ENCODE measurements around the gene MPHOSPH8.
"Not testable (repeated sequence)": the region's sequence is repeated elsewhere in the genome, so short reads cannot be mapped to it uniquely, and the experiment has no call there.

MPHOSPH8 gene

DNA sequence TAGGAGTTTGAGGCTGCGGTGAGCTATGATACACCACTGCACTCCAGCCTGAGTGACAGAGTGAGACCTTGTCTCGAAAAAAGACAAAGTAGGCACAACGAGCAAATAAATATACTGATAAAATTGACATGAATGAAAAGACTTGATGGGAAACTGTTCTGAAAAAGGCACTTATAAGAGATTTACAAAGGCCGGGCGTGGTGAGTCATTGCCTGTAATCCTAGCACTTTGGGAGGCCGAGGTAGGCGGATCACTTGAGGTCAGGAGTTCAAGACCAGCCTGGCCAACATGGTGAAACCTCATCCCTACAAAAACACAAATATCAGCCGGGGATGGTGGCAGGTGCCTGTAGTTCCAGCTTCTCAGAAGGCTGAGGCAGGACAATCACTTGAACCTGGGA is 58.0 kb downstream of the MPHOSPH8 start:
- not testable (repeated sequence) for DNase-seq

DNA sequence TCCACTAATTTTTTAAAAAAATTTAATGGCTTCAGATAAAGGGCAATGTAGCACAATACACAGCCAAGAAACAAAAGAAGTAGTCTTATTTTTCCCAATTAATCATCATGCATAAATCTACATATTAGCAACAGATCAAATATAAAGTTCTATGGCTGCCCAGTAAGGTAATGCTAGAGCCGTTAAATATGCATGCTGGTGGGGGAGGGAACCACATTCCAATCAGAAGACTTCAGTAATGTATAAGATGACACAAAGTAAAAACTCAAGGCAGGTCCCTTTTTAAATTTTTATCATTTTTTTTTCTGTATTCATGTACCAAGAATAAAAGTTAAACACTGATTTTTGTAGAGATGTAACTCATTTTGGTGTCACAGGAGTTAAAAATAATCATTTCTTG is 62.0 kb downstream of the MPHOSPH8 start:
- no peak for DNase-seq

DNA sequence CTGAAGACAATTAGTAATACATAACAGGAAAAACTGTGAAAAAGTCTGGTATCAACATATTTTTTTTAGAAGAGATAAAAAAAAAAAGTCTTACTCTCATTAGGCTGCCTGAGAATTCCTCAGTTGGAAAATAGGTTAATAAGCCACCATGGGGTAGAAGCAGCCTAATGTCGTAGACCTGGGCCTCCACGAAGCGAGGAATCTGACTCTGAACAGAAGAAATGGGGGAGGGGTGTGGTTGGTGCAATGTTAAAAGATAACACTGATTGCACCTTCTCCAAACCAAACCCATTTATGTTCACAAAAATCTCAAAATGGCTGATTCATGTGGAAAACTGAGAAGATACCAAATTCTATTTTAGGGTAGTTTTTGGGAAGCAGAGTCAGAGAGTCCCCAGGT is 62.4 kb downstream of the MPHOSPH8 start:
- no peak for DNase-seq

DNA sequence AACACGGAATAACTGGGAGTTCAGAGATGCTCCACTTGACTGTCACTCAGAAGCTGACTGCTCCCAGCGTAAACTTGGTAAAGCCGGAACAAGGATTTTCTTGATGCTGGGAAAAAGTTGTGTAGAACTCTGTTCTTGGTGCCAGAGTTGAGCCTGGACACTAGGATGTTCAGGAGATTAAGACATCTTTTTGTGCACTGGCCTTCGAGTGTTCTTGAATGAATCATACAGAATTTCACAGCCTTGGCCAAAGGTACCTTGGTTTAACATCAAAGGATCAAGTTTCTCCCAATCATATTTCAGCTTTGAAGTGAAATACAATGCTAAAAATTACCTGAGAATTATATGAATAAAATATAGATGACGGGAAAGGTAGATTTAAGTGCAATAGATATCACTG is 67.5 kb downstream of the MPHOSPH8 start:
- not testable (repeated sequence) for DNase-seq

DNA sequence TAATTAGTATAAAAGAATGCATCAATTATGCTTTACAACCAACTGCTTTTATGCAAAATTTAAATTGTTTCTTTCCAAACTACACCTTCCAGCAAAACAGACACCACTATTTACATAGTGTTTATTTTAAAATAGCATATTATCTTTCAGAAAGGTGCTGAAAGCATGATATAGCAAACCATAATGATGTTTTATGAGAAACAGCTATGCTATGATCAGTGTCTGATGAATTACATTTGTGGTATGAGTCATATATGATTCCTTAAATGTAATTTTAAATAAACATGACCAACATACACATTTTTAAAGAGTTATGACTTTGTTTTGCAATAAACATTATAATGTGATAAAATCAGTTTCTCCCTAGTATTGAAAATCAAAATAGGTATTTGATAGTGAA is 68.2 kb downstream of the MPHOSPH8 start:
- DNase-seq, result not testable (repeated sequence)

DNA sequence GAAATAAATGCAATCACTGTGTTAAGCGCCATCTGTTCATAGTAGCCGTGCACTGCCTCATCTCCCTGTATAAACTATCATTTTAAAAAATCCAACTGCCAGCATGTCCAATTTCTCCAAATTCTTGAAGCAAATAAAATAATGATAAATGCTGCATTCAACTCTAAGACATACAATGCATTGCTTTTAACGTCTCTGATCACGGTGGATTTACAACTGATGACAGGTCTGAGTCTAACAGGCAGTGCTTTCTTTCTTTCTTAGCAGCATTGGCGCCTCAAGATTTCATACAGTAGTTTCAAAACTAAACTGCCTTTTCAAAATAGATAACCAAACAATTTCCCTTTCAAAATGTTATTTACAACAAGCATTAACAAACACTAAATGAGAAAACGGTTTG is 70.8 kb downstream of the MPHOSPH8 start:
- DNase-seq, result not testable (repeated sequence)

DNA sequence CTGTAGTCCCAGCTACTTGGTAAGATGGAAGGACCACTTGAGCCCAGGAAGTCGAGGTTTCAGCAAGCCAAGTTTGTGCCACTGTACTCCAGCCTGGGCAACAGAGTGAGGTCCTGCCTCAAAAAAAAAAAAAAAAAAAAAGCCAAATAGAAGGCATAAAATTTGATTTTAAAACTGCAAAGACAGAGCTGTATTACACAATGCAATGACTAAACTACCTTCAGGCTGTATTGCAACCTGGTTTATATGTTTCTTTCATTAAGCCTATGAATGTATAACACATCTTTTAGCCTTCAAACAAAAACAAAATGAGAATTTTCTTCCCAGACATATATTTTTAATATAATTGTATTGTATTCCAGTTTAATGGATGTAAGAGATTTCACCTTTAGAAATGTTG is 75.6 kb downstream of the MPHOSPH8 start:
- DNase-seq, result not testable (repeated sequence)

DNA sequence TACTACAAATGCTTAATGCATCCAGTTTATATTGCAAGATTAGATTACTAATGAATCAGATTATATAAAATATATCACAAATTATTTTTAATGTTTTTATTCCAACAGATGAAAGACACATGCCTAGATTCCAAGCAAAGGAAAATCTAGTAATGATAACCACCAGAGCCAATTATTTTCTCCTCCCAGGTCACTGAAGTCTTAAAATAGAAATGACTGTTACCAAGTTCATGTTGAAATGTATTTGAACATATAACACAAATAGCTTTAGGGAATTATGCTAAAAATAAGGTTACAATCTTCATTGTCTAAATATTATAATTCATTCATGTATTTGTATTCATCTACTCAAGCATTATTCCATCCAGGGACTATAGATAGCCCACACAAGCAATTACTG is 76.3 kb downstream of the MPHOSPH8 start:
- not testable (repeated sequence) for DNase-seq

DNA sequence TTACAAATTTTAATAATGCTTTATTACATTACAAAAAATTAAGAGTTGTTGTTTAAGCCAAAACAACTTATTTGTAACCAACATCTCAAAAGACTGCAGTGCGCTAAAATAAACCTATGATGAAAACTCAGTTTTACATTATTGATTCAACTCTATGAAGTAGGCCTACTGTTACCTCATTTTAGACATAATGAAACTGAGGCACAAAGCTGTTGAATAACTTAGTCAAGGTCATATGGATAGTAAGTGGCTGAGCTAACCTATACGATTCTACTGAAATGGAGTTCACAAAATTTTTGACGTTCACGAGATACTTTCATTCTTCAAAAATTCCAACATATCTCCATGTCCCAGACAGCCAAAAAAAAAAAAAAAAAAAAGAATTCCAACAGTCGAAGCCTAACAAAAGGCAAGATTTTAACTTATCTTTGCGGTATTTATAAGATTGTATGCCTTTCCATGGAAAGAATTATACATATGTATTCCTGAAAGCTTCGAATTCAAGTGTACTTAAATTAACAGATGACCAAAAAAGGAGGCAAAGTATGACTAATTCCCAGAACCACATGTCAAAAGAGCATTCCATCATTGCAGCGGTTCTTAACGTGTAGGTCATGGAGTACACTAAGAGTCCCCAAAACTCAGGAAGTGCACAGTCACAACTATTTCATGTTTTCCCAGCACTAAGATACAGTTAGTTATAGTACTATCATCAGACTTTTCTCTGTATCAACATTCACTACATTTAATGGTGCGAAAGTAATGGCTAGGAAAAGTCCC is 79.9 kb downstream of the MPHOSPH8 start:
- no peak for DNase-seq

DNA sequence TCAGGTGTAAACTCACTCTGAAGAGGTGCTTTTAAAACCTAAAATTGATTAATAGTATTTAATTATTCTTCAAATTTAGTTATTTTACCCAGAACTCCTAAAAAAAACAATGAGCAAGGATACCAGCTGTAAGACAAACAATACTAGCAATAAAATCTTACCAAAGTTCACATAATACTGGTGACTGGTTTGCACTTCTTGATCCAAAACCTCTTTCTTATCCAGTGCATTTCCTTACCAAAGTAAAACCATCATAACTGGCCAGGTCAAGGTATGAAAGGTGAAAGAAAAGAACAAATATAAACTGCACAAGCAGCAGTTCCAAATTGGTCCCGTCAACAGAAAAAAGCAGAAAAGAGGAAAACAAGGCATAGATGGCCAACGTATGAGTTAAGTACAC is 86.6 kb downstream of the MPHOSPH8 start:
- DNase-seq, result no peak

Measured in stimulated activated CD4-positive, alpha-beta T cell treated with anti-CD3 and anti-CD28 coated beads, Interleukin-4, amount 100 ng/mL, for 4 hours (primary cell).